A549 (cell line): ENCODE results near the gene GLE1.
"Not testable (repeated sequence)": the region's sequence is repeated elsewhere in the genome, so short reads cannot be mapped to it uniquely, and the experiment has no call there.

Experiments used
- EP300 ChIP-seq, 2 experiments: fragments of >200 bp; sonication (Bioruptor Twin); formaldehyde crosslinking; IDR thresholded peaks; 2 replicates in 1 of 2; 3 replicates in 1 of 2; pipeline ENCODE4 v1.6.1; 2016 to 2017
- HDAC2 ChIP-seq: fragments of 200-600 bp; sonication (generic); IDR thresholded peaks from 2 replicates; pipeline ENCODE4 v1.6.1; 2016
- MAZ ChIP-seq: fragments of 150-350 bp; IDR thresholded peaks from 2 replicates; pipeline ENCODE4 v1.6.1; 2014; ENCODE audit warnings: antibody characterized with exemption, low read depth, low read length, borderline replicate concordance
- POLR2A ChIP-seq: IDR thresholded peaks from 2 replicates; pipeline ENCODE4 v1.6.1; 2012; ENCODE audit warnings: mild to moderate bottlenecking, low read length
- RCOR1 ChIP-seq: fragments of 150-350 bp; IDR thresholded peaks from 2 replicates; pipeline ENCODE4 v1.6.1; 2014; ENCODE audit warnings: antibody characterized with exemption, low read length, low read depth
- TF ChIP-seq, protein P1 (sequence below): fragments of >200 bp; sonication (Bioruptor Twin); formaldehyde crosslinking; IDR thresholded peaks from 3 replicates; pipeline ENCODE4 v1.5.1; 2016
- TF ChIP-seq, protein P2 (sequence below): fragments of 450-650 bp; IDR thresholded peaks from 2 replicates; pipeline ENCODE4 v1.6.1; 2014; ENCODE audit warnings: antibody characterized with exemption
- TF ChIP-seq, protein P3 (sequence below): IDR thresholded peaks from 2 replicates; pipeline ENCODE4 v1.6.1; 2012

DNA sequence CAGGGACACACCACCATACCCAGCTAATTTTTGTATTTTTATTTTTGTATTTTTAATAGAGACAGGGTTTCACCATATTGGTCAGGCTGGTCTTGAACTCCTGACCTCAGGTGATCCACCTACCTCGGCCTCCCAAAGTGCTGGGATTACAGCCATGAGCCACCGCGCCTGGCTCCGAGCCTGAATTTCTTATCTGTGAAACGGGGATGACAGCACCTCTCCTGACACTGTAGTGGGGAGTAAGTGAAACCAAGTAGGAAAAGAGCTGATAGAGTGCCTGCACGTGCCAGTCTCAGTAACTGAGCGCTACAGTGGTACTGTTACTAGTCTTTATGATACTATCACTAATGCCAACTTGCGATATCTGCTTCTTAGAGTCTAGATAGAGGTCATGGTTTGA, 80.6 kb downstream of the GLE1 start:
- not testable (repeated sequence) for TF ChIP-seq EP300 (IDR thresholded peaks at IDR 0.05); HDAC2; POLR2A; MAZ; RCOR1
- TF ChIP-seq, protein P1, sequence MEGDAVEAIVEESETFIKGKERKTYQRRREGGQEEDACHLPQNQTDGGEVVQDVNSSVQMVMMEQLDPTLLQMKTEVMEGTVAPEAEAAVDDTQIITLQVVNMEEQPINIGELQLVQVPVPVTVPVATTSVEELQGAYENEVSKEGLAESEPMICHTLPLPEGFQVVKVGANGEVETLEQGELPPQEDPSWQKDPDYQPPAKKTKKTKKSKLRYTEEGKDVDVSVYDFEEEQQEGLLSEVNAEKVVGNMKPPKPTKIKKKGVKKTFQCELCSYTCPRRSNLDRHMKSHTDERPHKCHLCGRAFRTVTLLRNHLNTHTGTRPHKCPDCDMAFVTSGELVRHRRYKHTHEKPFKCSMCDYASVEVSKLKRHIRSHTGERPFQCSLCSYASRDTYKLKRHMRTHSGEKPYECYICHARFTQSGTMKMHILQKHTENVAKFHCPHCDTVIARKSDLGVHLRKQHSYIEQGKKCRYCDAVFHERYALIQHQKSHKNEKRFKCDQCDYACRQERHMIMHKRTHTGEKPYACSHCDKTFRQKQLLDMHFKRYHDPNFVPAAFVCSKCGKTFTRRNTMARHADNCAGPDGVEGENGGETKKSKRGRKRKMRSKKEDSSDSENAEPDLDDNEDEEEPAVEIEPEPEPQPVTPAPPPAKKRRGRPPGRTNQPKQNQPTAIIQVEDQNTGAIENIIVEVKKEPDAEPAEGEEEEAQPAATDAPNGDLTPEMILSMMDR: not testable (repeated sequence)
- TF ChIP-seq, protein P2, sequence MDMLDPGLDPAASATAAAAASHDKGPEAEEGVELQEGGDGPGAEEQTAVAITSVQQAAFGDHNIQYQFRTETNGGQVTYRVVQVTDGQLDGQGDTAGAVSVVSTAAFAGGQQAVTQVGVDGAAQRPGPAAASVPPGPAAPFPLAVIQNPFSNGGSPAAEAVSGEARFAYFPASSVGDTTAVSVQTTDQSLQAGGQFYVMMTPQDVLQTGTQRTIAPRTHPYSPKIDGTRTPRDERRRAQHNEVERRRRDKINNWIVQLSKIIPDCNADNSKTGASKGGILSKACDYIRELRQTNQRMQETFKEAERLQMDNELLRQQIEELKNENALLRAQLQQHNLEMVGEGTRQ: not testable (repeated sequence)
- TF ChIP-seq, protein P3, sequence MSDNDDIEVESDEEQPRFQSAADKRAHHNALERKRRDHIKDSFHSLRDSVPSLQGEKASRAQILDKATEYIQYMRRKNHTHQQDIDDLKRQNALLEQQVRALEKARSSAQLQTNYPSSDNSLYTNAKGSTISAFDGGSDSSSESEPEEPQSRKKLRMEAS: not testable (repeated sequence)
